Keratinocyte (primary cell): ENCODE data around the gene TALDO1.

Experiments
- EZH2 ChIP-seq: IDR thresholded peaks from one replicate; pipeline ENCODE4 v1.6.1; 2012; ENCODE audit warnings: inconsistent platforms, mild to moderate bottlenecking, low read length, moderate library complexity
- TF ChIP-seq, protein P1 (sequence below), 3 experiments: IDR thresholded peaks in 1 of 3; conservative IDR thresholded peaks in 1 of 3; optimal IDR thresholded peaks in 1 of 3; 2 replicates in 2 of 3; 3 replicates in 1 of 3; pipeline versions ENCODE3 to v1.5.1; 2011; ENCODE audit warnings: low read length in 3 of 3, mild to moderate bottlenecking in 3 of 3, moderate library complexity in 2 of 3, control low read depth in 1 of 3, inconsistent platforms in 1 of 3; ENCODE audit not compliant: insufficient read depth in 2 of 3; ENCODE audit errors: extremely low read depth in 1 of 3

DNA sequence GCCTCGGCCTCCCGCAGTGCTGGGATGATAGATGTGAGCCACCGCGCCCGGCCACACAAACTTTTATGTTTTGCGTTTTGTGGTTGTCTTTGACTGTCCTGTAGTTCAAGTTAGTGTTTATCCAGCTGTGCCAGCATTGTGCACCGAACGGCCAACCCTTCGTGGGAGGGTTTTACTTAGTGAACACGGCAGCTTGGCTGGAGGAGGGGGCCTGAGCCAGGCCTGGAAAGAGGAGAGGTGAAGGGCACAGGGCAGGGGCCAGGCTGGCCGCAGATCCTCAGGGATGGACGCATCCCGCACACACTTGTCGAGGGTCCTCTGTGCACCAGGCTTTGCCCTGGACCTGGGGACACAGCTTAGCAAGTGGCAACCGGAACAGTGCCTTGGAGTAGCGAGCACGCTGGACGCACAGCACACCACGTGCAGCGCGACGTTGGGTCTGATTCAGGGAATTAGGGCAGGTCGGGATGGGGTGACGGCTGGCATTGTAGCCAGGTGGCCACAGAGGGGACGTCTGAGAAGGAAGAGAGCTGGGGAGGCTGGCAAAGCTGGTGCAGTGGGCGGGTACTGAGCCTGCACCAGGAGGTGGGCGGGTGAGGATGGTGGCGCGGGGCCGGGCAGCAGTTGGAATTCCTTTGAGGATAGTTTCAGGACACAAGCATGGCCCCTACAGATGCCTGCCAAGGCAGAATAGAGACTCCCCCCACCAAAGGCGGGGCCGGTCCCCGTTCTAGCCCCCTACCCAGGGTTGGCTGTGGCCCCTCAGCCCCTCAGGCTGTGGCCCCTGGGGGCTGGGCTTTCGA lies 27.8 kb upstream of the TALDO1 start:
- TF ChIP-seq EZH2, result no peak
- TF ChIP-seq, protein P1, sequence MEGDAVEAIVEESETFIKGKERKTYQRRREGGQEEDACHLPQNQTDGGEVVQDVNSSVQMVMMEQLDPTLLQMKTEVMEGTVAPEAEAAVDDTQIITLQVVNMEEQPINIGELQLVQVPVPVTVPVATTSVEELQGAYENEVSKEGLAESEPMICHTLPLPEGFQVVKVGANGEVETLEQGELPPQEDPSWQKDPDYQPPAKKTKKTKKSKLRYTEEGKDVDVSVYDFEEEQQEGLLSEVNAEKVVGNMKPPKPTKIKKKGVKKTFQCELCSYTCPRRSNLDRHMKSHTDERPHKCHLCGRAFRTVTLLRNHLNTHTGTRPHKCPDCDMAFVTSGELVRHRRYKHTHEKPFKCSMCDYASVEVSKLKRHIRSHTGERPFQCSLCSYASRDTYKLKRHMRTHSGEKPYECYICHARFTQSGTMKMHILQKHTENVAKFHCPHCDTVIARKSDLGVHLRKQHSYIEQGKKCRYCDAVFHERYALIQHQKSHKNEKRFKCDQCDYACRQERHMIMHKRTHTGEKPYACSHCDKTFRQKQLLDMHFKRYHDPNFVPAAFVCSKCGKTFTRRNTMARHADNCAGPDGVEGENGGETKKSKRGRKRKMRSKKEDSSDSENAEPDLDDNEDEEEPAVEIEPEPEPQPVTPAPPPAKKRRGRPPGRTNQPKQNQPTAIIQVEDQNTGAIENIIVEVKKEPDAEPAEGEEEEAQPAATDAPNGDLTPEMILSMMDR (optimal IDR thresholded peaks at IDR 0.05 in 1 of 3, IDR thresholded peaks at IDR 0.05 in 1 of 3, conservative IDR thresholded peaks at IDR 0.05 in 1 of 3; ENCODE audit: extremely low read depth in 1 of 3, insufficient read depth in 2 of 3, low read length in 3 of 3), result no peak
